ENCODE results near the gene DPP4.
"Not testable (repeated sequence)": the region's sequence is repeated elsewhere in the genome, so short reads cannot be mapped to it uniquely, and the experiment has no call there.

Gene DPP4

GRCh38 chr2:161953367-161953766 is 120.6 kb downstream of the DPP4 start:
- DNase-seq = not testable (repeated sequence)

- DNase-seq = no peak
Measured at GRCh38 chr2:161952783-161953191, 121.2 kb downstream of the DPP4 start.

- DNase-seq = no peak
Measured at GRCh38 chr2:161947836-161948235, 126.2 kb downstream of the DPP4 start.

- DNase-seq = no peak
Measured at GRCh38 chr2:161947406-161947805, 126.6 kb downstream of the DPP4 start.

GRCh38 chr2:161946489-161947107 is 127.4 kb downstream of the DPP4 start:
- DNase-seq = no peak

- no peak for DNase-seq
Measured at GRCh38 chr2:161943011-161943410, 131.0 kb downstream of the DPP4 start.

All from SIG-M5 (cell line).